HUDEP-2 (cell line): ENCODE measurements around the gene PODXL.

Experiments used
- DNase-seq, 76 experiments: peaks; one replicate each; lab custom pipeline; 2025; ENCODE audit not compliant: unreplicated experiment in 76 of 76; lab: John Stamatoyannopoulos, UW

Gene PODXL

DNA sequence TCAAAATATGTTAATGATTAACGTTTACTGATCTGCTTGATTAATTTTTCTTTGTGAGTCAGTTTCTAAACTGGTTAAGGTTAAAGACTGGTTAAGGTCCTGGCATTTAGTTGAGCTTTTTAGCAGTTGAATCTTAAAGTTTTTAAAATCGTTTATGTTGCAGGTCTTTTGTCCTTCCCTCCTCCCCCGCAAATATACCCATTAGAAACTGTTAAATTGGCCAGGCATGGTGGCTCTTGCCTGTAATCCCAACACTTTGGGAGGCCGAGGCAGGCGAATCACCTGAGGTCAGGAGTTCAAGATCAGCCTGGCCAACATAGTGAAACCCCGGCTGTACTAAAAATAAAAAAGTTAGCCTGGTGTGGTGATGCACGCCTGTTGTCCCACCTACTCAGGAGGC is 100.9 kb downstream of the PODXL start:
- DNase-seq: no peak

DNA sequence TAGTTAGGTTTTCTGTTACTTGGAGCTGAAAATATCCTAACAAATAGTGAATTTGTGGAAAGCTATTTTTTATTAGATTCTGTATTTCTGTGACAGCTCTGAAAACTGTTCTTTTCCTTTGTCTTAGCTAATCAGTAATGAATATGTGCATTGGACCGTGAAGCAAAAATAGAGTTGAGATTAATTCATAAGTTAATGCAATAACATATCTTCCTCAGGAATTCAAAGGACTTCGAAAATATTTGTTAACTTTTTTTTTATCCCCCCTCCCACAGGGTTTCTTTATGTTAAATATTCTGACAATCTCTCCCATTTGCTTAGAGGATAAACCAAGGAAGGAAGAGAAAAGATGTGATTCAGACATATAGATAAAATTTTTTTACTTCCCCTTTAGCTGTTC is 101.4 kb downstream of the PODXL start:
- no peak for DNase-seq

GRCh38 chr7:131454498-131454897 is 101.9 kb downstream of the PODXL start:
- no peak for DNase-seq
